Cardiac septum (tissue), 1 donor: ENCODE measurements around the gene PPP2R3C. TPM values are rescaled to one million over a fixed set of nuclear protein-coding genes. Genes with fewer than 3 reads are reported as not detected.

ENCODE experiments used
- total RNA-seq: library from RNA; stranded (reverse); fragmentation: NEBNext Ultra II Directional; extraction: Animal tissue kit (Norgen Biotek cat#: 25700); gene quantifications from one replicate; pipeline ENCODE4 v1.2.1, GENCODE V29; 2021
- donor health status: DM: no; HTN: no; CAD: no.

The PPP2R3C gene
- total RNA-seq, 1 donor from 2014 or later, result 26.1 TPM

Other genes starting within 250 kb of the PPP2R3C start
- gene BAZ1A, start 246.6 kb downstream of the PPP2R3C start, total RNA-seq, result 8.4 TPM
- 33.9 TPM for gene SRP54, start 139.0 kb downstream of the PPP2R3C start, total RNA-seq
- 156 TPM for gene FAM177A1, start 75.7 kb downstream of the PPP2R3C start, total RNA-seq
- 19.6 TPM for gene PRORP, start 562 bp upstream of the PPP2R3C start, total RNA-seq
- gene PSMA6, start 170.4 kb upstream of the PPP2R3C start, total RNA-seq, result 125 TPM